Astrocyte of the cerebellum (primary cell): ENCODE data around the gene HSD17B8.
A peak's percentile ranks its signal among the peaks of the same experiment; 100 is the strongest.

Source experiments
- DNase-seq: peaks from one replicate; pipeline ENCODE4 v3.0.0-alpha.2; 2011; ENCODE audit warnings: low read depth
- H3K4me3 ChIP-seq: 2 replicates; pipeline ENCODE4 v1.5.1; 2011; ENCODE audit warnings: mild to moderate bottlenecking, low read depth, low read length, moderate library complexity
- CTCF ChIP-seq: IDR thresholded peaks from 2 replicates; pipeline ENCODE4 v1.5.1; 2012; ENCODE audit warnings: low read length, low read depth, moderate library complexity, mild to moderate bottlenecking; ENCODE audit errors: missing control alignments
- in situ Hi-C: cut with HindIII; loops from 2 replicates; pipeline ENCODE4 v1.10.0; 2017; ENCODE audit warnings: low sequenced_read_pairs

HSD17B8 gene

DNA sequence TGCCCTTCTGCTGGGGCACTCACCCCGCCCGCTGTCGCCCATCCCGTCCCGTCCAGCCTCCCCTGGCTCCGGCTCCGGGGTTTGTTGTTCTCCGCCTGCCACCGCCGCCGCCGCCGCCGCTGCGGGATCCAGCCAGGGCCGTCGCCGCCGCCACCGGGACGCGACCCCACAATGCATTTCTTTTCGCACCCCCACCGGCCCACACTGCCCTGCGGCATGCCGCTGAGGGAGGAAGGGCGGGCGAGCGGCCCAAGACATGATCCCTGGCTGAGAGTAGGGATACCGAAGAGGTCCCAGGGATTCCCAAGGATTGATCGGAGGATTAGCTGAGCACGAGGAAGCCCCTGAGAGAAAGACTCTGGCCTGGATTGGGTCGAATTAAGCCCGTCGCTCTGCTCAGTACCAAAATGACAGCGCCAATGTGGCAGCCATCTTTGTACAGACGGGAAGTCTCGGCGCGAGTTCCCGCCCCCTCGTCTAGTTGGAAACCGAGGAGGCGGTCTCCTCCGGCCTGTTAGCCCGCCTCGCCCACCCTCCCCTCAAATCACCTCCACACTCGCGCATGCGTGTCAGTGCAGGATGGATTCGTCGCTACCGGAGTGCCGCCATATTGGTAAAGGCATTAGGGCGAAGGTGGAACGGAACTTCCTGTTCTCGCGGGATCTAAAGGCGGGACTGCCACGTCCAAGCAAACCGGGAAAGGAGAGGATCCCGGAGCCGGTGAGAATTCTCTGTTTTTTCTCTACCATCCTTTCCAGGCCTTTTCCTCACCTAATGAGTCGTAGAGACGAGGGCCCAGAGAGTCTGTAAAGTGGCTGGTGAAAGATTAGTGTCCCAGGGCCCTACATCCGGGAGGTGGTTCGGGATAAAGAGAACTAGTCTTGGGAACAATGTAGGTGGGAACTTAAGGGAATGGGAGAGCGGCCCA lies 4.0 kb upstream of the HSD17B8 start, which contains the start of the genes RXRB and SLC39A7:
RXRB (minus strand) TSS at position 447 of the 928 bp plus-strand sequence; CDS start at position 258, 189 bp downstream.
SLC39A7 (plus strand) TSS at position 649 of the 928 bp plus-strand sequence. CDS start 379 bp downstream, outside the sequence.
- H3K4me3 ChIP-seq: peak within 1 kb of the TSS; percentile 79
- TF ChIP-seq CTCF: no peak
- in situ Hi-C loops: no loop called here
- peak; percentile 100 for DNase-seq

DNA sequence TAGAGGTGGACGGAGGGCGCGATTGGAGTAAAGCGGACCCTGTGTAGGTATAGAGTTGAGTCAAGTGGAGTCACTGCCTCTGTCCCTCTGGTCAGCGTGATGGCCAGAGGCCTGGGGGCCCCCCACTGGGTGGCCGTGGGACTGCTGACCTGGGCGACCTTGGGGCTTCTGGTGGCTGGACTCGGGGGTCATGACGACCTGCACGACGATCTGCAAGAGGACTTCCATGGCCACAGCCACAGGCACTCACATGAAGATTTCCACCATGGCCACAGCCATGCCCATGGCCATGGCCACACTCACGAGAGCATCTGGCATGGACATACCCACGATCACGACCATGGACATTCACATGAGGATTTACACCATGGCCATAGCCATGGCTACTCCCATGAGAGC lies 3.3 kb upstream of the HSD17B8 start:
- DNase-seq: no peak
- peak overlapping the region; percentile 79 for H3K4me3 ChIP-seq
- TF ChIP-seq CTCF: no peak
- in situ Hi-C loops: no loop called here

DNA sequence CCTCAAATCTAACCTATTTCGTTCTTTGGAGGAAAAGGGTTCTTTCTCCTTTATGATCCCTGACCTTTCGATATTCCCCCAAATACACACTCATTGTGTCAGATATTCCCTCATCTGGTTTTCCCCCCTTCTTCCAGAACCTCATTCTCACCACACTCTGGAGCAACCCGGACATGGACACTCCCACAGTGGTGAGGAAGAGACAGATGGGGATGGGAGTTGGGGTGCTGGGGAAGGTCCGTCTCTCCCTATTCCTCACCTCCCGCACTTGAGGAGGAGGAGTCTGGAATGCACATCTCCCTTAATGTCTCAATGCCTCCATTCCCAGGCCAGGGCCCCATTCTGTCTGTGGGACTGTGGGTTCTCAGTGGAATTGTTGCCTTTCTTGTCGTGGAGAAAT lies 2.5 kb upstream of the HSD17B8 start:
- no peak for DNase-seq
- peak overlapping the region; percentile 79 for H3K4me3 ChIP-seq
- in situ Hi-C loops: no loop called here

GRCh38 chr6:33202799-33203198 lies 1.7 kb upstream of the HSD17B8 start:
- in situ Hi-C loops: no loop called here
- no peak for TF ChIP-seq CTCF
- H3K4me3 ChIP-seq: no peak overlapping the region
- no peak for DNase-seq

More for the DNA sequence above, 2.5 kb upstream of the HSD17B8 start:
- TF ChIP-seq CTCF: no peak

DNA sequence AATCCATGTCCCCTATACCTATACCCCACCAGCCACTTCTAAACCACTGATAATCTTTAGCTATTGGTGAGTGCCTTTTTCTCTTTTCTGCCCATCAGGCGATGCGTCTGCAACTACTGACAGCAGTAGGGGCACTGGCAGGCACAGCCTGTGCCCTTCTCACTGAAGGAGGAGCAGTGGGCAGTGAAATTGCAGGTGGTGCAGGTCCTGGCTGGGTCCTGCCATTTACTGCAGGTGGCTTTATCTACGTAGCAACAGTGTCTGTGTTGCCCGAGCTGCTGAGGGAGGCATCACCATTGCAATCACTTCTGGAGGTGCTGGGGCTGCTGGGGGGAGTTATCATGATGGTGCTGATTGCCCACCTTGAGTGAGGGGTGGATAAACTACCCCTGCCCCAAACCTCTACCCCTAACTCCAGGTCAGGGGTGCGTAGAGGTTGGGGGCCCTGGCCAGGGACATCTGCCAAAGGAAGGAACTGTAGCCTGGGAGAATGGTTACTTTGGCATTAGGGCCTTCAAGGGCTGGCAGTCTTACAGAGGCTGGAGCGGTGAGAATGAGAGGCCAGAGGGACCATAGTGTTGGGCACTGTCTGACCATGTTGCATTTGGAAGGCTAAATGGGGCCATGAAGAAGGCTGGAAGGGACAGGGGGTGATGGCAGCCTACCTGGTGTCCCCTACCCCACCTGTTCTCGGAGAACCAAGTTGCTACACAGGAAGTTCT lies 851 bp upstream of the HSD17B8 start:
- in situ Hi-C loops: no loop called here
- no peak for TF ChIP-seq CTCF
- no peak overlapping the region for H3K4me3 ChIP-seq
- DNase-seq: no peak

DNA sequence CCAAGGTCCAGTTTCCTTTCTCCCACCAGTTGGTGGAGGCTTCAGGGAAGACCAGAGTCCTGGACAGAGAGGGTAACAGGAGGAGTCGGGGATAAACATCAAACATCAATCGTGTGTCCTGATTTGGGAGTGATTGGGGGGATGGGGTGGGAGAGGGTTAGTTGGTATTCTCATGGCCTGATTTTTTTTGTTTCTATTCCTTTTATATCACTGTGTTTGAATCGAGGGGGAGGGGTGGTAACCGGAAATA lies 365 bp upstream of the HSD17B8 start:
- DNase-seq: no peak
- H3K4me3 ChIP-seq: peak overlapping the region; percentile 72
- no peak for TF ChIP-seq CTCF
- in situ Hi-C loops: no loop called here
